CD4-positive, alpha-beta T cell treated with Interleukin-12 subunit alpha and Interleukin-12 subunit beta, for 1 hour (primary cell): ENCODE data around the gene DEDD2.

Source experiments
- DNase-seq: peaks from one replicate; pipeline ENCODE4 v3.0.0-alpha.2; 2020

Gene DEDD2

GRCh38 chr19:42169486-42170413, 47.7 kb downstream of the DEDD2 start:
- DNase-seq: no peak

- DNase-seq: no peak
These were observed 49.3 kb downstream of the DEDD2 start for GRCh38 chr19:42168206-42168605.

- DNase-seq: no peak
These were observed 51.2 kb downstream of the DEDD2 start for GRCh38 chr19:42166316-42166715.

- no peak for DNase-seq
These were observed 52.3 kb downstream of the DEDD2 start for GRCh38 chr19:42165146-42165545.

GRCh38 chr19:42161616-42162263, 55.7 kb downstream of the DEDD2 start:
- no peak for DNase-seq

- no peak for DNase-seq
These were observed 57.5 kb downstream of the DEDD2 start for GRCh38 chr19:42159942-42160341.

- DNase-seq: no peak
These were observed 58.6 kb downstream of the DEDD2 start for GRCh38 chr19:42158926-42159325.

- DNase-seq: no peak
These were observed 60.9 kb downstream of the DEDD2 start for GRCh38 chr19:42156571-42156970.

- DNase-seq: no peak
These were observed 61.7 kb downstream of the DEDD2 start for GRCh38 chr19:42155796-42156195.

- no peak for DNase-seq
These were observed 62.8 kb downstream of the DEDD2 start for GRCh38 chr19:42154471-42155323.

- DNase-seq: no peak
These were observed 63.6 kb downstream of the DEDD2 start for GRCh38 chr19:42153672-42154433.

- DNase-seq: no peak
These were observed 64.4 kb downstream of the DEDD2 start for GRCh38 chr19:42152910-42153671.

- DNase-seq: no peak
These were observed 65.4 kb downstream of the DEDD2 start for GRCh38 chr19:42151782-42152684.

- no peak for DNase-seq
These were observed 66.5 kb downstream of the DEDD2 start for GRCh38 chr19:42150911-42151361.

- no peak for DNase-seq
These were observed 67.1 kb downstream of the DEDD2 start for GRCh38 chr19:42150364-42150763.

- no peak for DNase-seq
These were observed 67.9 kb downstream of the DEDD2 start for GRCh38 chr19:42149447-42150202.
